GM12873 (cell line): Measurements from ENCODE around the gene CASD1.

Experiments
- CTCF ChIP-seq: IDR thresholded peaks from 2 replicates; pipeline ENCODE4 v1.5.1; 2012; ENCODE audit warnings: low read depth, mild to moderate bottlenecking, moderate library complexity, low read length, control low read depth; ENCODE audit not compliant: insufficient read depth; ENCODE audit errors: missing control alignments

The CASD1 gene

GRCh38 chr7:94513565-94513860, 3.9 kb downstream of the CASD1 start:
- no peak for TF ChIP-seq CTCF

- no peak for TF ChIP-seq CTCF
Observed at GRCh38 chr7:94514140-94514889, 4.7 kb downstream of the CASD1 start.

- TF ChIP-seq CTCF: no peak
Observed at GRCh38 chr7:94514917-94515316, 5.3 kb downstream of the CASD1 start.

GRCh38 chr7:94525923-94526322, 16.3 kb downstream of the CASD1 start:
- TF ChIP-seq CTCF: no peak

- TF ChIP-seq CTCF: no peak
Observed at GRCh38 chr7:94529516-94529915, 19.9 kb downstream of the CASD1 start.

GRCh38 chr7:94530109-94530508, 20.5 kb downstream of the CASD1 start:
- no peak for TF ChIP-seq CTCF

- no peak for TF ChIP-seq CTCF
Observed at GRCh38 chr7:94532676-94533075, 23.1 kb downstream of the CASD1 start.
